HFFc6 (cell line): ENCODE results near the gene DOCK2. TPM values are rescaled to one million over a fixed set of nuclear protein-coding genes. Genes with fewer than 3 reads are reported as not detected.

ENCODE experiments used
- DNase-seq: peaks from one replicate; pipeline ENCODE4 v3.0.0-alpha.2; 2018
- H3K27ac Mint-ChIP-seq: 2 replicates; pipeline ENCODE4 v1.8.0; 2020; ENCODE audit warnings: mild to moderate bottlenecking, mixed read lengths
- H3K27me3 Mint-ChIP-seq: 2 replicates; pipeline ENCODE4 v1.8.0; 2021; ENCODE audit warnings: mild to moderate bottlenecking, moderate library complexity, mixed read lengths; ENCODE audit not compliant: insufficient read depth
- H3K36me3 Mint-ChIP-seq: 2 replicates; pipeline ENCODE4 v1.8.0; 2021; ENCODE audit warnings: low read depth, mixed read lengths
- H3K4me1 Mint-ChIP-seq: 2 replicates; pipeline ENCODE4 v1.8.0; 2020; ENCODE audit warnings: low read depth, mixed read lengths
- H3K4me3 Mint-ChIP-seq: 2 replicates; pipeline ENCODE4 v1.8.0; 2020; ENCODE audit warnings: mild to moderate bottlenecking, moderate library complexity, mixed read lengths
- H3K9me3 Mint-ChIP-seq: 2 replicates; pipeline ENCODE4 v1.8.0; 2020; ENCODE audit warnings: mild to moderate bottlenecking, mixed read lengths
- CTCF ChIP-seq: fragments of 200-600 bp; sonication (generic); IDR thresholded peaks from 2 replicates; pipeline ENCODE4 v1.5.0; 2021; ENCODE audit warnings: antibody characterized with exemption, mild to moderate bottlenecking
- total RNA-seq, 6 experiments: library from RNA; stranded (reverse); fragmentation: NEBNext Ultra II Directional; extraction: Animal tissue kit (Norgen Biotek cat#: 25700); gene quantifications; 2 replicates in 1 of 6; 3 replicates in 5 of 6; pipeline ENCODE4 v1.2.3, GENCODE V29; 2021

The DOCK2 gene
- total RNA-seq, 6 experiments from 2014 or later = 1.4 to 6.5 (median 3.0) TPM

- Mint-ChIP-seq H3K27me3 (peaks cover 9% of the 10 kb centered on the region), H3K4me3 (no peak overlapping the region), H3K9me3 (no peaks in the 10 kb centered on the region; the same call in 1 of the 2 replicates), H3K27ac (no peak overlapping the region), H3K4me1 (peaks cover 8% of the 10 kb centered on the region), H3K36me3 (no peaks in the 10 kb centered on the region)
- DNase-seq = no peak
- no peak for TF ChIP-seq CTCF
These were observed 478.9 kb downstream of the DOCK2 start for GRCh38 chr5:170115925-170116324.

- peaks cover 20% of the 10 kb centered on the region for H3K4me1 Mint-ChIP-seq
- TF ChIP-seq CTCF = no peak
- H3K27me3 Mint-ChIP-seq = peaks cover 5% of the 10 kb centered on the region
- no peak overlapping the region for H3K4me3 Mint-ChIP-seq
- no peaks in the 10 kb centered on the region; the same call in 1 of the 2 replicates for H3K9me3 Mint-ChIP-seq
- H3K27ac Mint-ChIP-seq = no peak overlapping the region
- no peak for DNase-seq
- no peaks in the 10 kb centered on the region for H3K36me3 Mint-ChIP-seq
These were observed 480.7 kb downstream of the DOCK2 start for GRCh38 chr5:170117736-170118135.

- peak overlapping the region; percentile 74 for H3K27ac Mint-ChIP-seq
- H3K27me3 Mint-ChIP-seq = peaks cover 5% of the 10 kb centered on the region
- H3K4me1 Mint-ChIP-seq = peaks cover 20% of the 10 kb centered on the region
- no peak for TF ChIP-seq CTCF
- no peaks in the 10 kb centered on the region for H3K36me3 Mint-ChIP-seq
- H3K9me3 Mint-ChIP-seq = no peaks in the 10 kb centered on the region; the same call in 1 of the 2 replicates
- peak; percentile 77 for DNase-seq
- no peak overlapping the region; the same call in 1 of the 2 replicates for H3K4me3 Mint-ChIP-seq
These were observed 483.5 kb downstream of the DOCK2 start for GRCh38 chr5:170120576-170120975.

- Mint-ChIP-seq H3K9me3 (peaks cover 5% of the 10 kb centered on the region), H3K27me3 (peaks cover 2% of the 10 kb centered on the region; the same call in 1 of the 2 replicates), H3K4me3 (no peak overlapping the region; the same call in 1 of the 2 replicates), H3K27ac (peak overlapping the region; percentile 74), H3K4me1 (peaks cover 20% of the 10 kb centered on the region), H3K36me3 (peaks cover under 1% of the 10 kb centered on the region; the same call in 1 of the 2 replicates)
- no peak for TF ChIP-seq CTCF
- peak; percentile 12 for DNase-seq
These were observed 484.2 kb downstream of the DOCK2 start for GRCh38 chr5:170121321-170121720.

GRCh38 chr5:170126061-170126460 lies 489.0 kb downstream of the DOCK2 start:
- Mint-ChIP-seq H3K27me3 (peaks cover 2% of the 10 kb centered on the region; the same call in 1 of the 2 replicates), H3K4me1 (peaks cover 10% of the 10 kb centered on the region), H3K36me3 (peaks cover 5% of the 10 kb centered on the region; the same call in 1 of the 2 replicates), H3K9me3 (peaks cover 12% of the 10 kb centered on the region), H3K27ac (no peak overlapping the region), H3K4me3 (no peak overlapping the region)
- TF ChIP-seq CTCF = no peak
- no peak for DNase-seq
